GM15510 (cell line): ENCODE measurements around the gene TRMT13.

Experiments used
- POLR2A ChIP-seq: IDR thresholded peaks from 3 replicates; pipeline ENCODE4 v1.6.1; 2011; ENCODE audit warnings: borderline replicate concordance; ENCODE audit not compliant: insufficient read length; ENCODE audit errors: extremely low read depth

The TRMT13 gene

GRCh38 chr1:100188617-100189016 lies 55.7 kb downstream of the TRMT13 start:
- no peak for TF ChIP-seq POLR2A

GRCh38 chr1:100198596-100198995 lies 65.6 kb downstream of the TRMT13 start:
- TF ChIP-seq POLR2A = no peak
